ENCODE data around the gene KANSL1L.

GRCh38 chr2:210054696-210055095 lies 116.5 kb downstream of the KANSL1L start:
- TF ChIP-seq CTCF (IDR thresholded peaks at IDR 0.05; ENCODE audit: low read depth, low read length): no peak
- no peak for TF ChIP-seq EZH2phosphoT487 (IDR thresholded peaks at IDR 0.05; ENCODE audit: low read depth)
